ENCODE data around the gene RGS7.
"Not testable (repeated sequence)": the region's sequence is repeated elsewhere in the genome, so short reads cannot be mapped to it uniquely, and the experiment has no call there.

Gene RGS7

GRCh38 chr1:241215203-241215602 is 141.8 kb downstream of the RGS7 start:
- DNase-seq (ENCODE audit: low read depth in 2 of 2, low spot score in 1 of 2) = no peak

- DNase-seq (ENCODE audit: low read depth in 2 of 2, low spot score in 1 of 2) = no peak
Observed at GRCh38 chr1:241213139-241213538, 143.9 kb downstream of the RGS7 start.

GRCh38 chr1:241212628-241213027 is 144.4 kb downstream of the RGS7 start:
- DNase-seq (ENCODE audit: low read depth in 2 of 2, low spot score in 1 of 2) = no peak

GRCh38 chr1:241208910-241209379 is 148.1 kb downstream of the RGS7 start:
- no peak for DNase-seq (ENCODE audit: low read depth in 2 of 2, low spot score in 1 of 2)

GRCh38 chr1:241203817-241204216 is 153.2 kb downstream of the RGS7 start:
- no peak for DNase-seq (ENCODE audit: low read depth in 2 of 2, low spot score in 1 of 2)

- DNase-seq (ENCODE audit: low read depth in 2 of 2, low spot score in 1 of 2) = no peak
Observed at GRCh38 chr1:241202401-241202800, 154.6 kb downstream of the RGS7 start.

GRCh38 chr1:241186716-241187115 is 170.3 kb downstream of the RGS7 start:
- no peak for DNase-seq (ENCODE audit: low read depth in 2 of 2, low spot score in 1 of 2)

- no peak for DNase-seq (ENCODE audit: low read depth in 2 of 2, low spot score in 1 of 2)
Observed at GRCh38 chr1:241181971-241182370, 175.0 kb downstream of the RGS7 start.

- no peak for DNase-seq (ENCODE audit: low read depth in 2 of 2, low spot score in 1 of 2)
Observed at GRCh38 chr1:241181471-241181870, 175.5 kb downstream of the RGS7 start.

- DNase-seq (ENCODE audit: low read depth in 2 of 2, low spot score in 1 of 2) = no peak
Observed at GRCh38 chr1:241180569-241180968, 176.4 kb downstream of the RGS7 start.

- no peak for DNase-seq (ENCODE audit: low read depth in 2 of 2, low spot score in 1 of 2)
Observed at GRCh38 chr1:241177660-241178059, 179.3 kb downstream of the RGS7 start.

GRCh38 chr1:241172486-241172885 is 184.5 kb downstream of the RGS7 start:
- DNase-seq (ENCODE audit: low read depth in 2 of 2, low spot score in 1 of 2) = no peak

- no peak for DNase-seq (ENCODE audit: low read depth in 2 of 2, low spot score in 1 of 2)
Observed at GRCh38 chr1:241171991-241172390, 185.0 kb downstream of the RGS7 start.

- DNase-seq (ENCODE audit: low read depth in 2 of 2, low spot score in 1 of 2) = no peak
Observed at GRCh38 chr1:241167121-241167630, 189.8 kb downstream of the RGS7 start.

- no peak for DNase-seq (ENCODE audit: low read depth in 2 of 2, low spot score in 1 of 2)
Observed at GRCh38 chr1:241166625-241167024, 190.4 kb downstream of the RGS7 start.

GRCh38 chr1:241165256-241165655 is 191.7 kb downstream of the RGS7 start:
- not testable (repeated sequence) for DNase-seq (ENCODE audit: low read depth in 2 of 2, low spot score in 1 of 2)

- no peak for DNase-seq (ENCODE audit: low read depth in 2 of 2, low spot score in 1 of 2)
Observed at GRCh38 chr1:241163363-241163762, 193.6 kb downstream of the RGS7 start.

GRCh38 chr1:241161188-241161689 is 195.8 kb downstream of the RGS7 start:
- DNase-seq (ENCODE audit: low read depth in 2 of 2, low spot score in 1 of 2) = no peak

GRCh38 chr1:241157435-241157834 is 199.6 kb downstream of the RGS7 start:
- no peak for DNase-seq (ENCODE audit: low read depth in 2 of 2, low spot score in 1 of 2)

GRCh38 chr1:241156231-241156965 is 200.6 kb downstream of the RGS7 start:
- DNase-seq (ENCODE audit: low read depth in 2 of 2, low spot score in 1 of 2) = no peak

GRCh38 chr1:241145881-241146280 is 211.1 kb downstream of the RGS7 start:
- DNase-seq (ENCODE audit: low read depth in 2 of 2, low spot score in 1 of 2) = no peak

- DNase-seq (ENCODE audit: low read depth in 2 of 2, low spot score in 1 of 2) = no peak
Observed at GRCh38 chr1:241143765-241144442, 213.1 kb downstream of the RGS7 start.
